Adrenal gland (tissue), 5 donors: Measurements from ENCODE around the gene CSNK1A1L.

Source experiments
- CTCF ChIP-seq, 6 experiments: fragments of 450-650 bp in 4 of 6; fragments of 200-600 bp in 2 of 6; sonication (generic) in 1 of 6; IDR thresholded peaks; 1 replicate in 5 of 6; 2 replicates in 1 of 6; pipeline versions ENCODE4 v1.5.1 to v1.8.0; 2016 to 2021; ENCODE audit warnings: antibody characterized with exemption in 6 of 6, mild to moderate bottlenecking in 2 of 6, moderate library complexity in 1 of 6
- POLR2A ChIP-seq, 2 donors: fragments of 450-650 bp; IDR thresholded peaks; one replicate each; pipeline ENCODE4 v1.6.1; 2017; ENCODE audit warnings: antibody characterized with exemption in 2 of 2, mild to moderate bottlenecking in 2 of 2, moderate library complexity in 1 of 2
- donor health status: DM: no; HTN: no; CAD: no.

- TF ChIP-seq CTCF (IDR thresholded peaks at IDR 0.05): no peak
- TF ChIP-seq POLR2A (IDR thresholded peaks at IDR 0.05): no peak
Observed at GRCh38 chr13:37075164-37075563, 30.3 kb downstream of the CSNK1A1L start.
